T-helper 1 cell treated with Interleukin-12 subunit alpha and Interleukin-12 subunit beta and Interleukin-4 antibody, amounts not matched to agents 30 μg/mL and 1 μg/mL, for 36 hours (primary cell): ENCODE data around the gene ARNT2.

Source experiments
- H3K27ac Mint-ChIP-seq: one replicate; pipeline ENCODE4 v1.8.0; 2021; ENCODE audit warnings: mild to moderate bottlenecking, mixed read lengths
- H3K27me3 Mint-ChIP-seq: one replicate; pipeline ENCODE4 v1.8.0; 2021; ENCODE audit warnings: low read depth, mixed read lengths
- H3K36me3 Mint-ChIP-seq: one replicate; pipeline ENCODE4 v1.8.0; 2021; ENCODE audit warnings: low read depth, mixed read lengths
- H3K4me1 Mint-ChIP-seq: one replicate; pipeline ENCODE4 v1.8.0; 2021; ENCODE audit warnings: low read depth, mixed read lengths
- H3K4me3 Mint-ChIP-seq: one replicate; pipeline ENCODE4 v1.8.0; 2021; ENCODE audit warnings: mild to moderate bottlenecking, moderate library complexity, mixed read lengths
- H3K9me3 Mint-ChIP-seq: one replicate; pipeline ENCODE4 v1.8.0; 2021; ENCODE audit warnings: mixed read lengths

Gene ARNT2

DNA sequence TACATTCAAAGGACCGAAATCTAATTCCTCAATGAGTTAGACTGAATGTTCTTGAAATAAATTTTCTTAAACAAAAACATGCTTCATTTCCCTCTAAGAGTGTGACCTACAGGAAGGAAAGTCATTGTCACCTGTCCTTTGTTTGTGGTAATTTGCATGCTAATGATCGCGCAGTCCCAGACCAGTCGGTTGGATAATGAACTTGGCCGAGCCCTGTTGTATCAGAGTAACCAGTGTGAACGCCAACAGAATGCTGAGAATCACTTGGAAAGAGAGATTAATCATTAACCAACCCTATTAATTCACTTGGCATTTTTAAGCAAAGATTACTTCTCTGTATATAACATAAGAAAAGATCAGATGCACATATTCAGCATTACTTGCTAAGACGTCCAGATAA lies 8.1 kb upstream of the ARNT2 start:
- Mint-ChIP-seq H3K27ac (no peak overlapping the region), H3K27me3 (peaks cover 39% of the 10 kb centered on the region), H3K4me3 (no peak overlapping the region), H3K4me1 (no peaks in the 10 kb centered on the region), H3K36me3 (no peaks in the 10 kb centered on the region), H3K9me3 (no peaks in the 10 kb centered on the region)

DNA sequence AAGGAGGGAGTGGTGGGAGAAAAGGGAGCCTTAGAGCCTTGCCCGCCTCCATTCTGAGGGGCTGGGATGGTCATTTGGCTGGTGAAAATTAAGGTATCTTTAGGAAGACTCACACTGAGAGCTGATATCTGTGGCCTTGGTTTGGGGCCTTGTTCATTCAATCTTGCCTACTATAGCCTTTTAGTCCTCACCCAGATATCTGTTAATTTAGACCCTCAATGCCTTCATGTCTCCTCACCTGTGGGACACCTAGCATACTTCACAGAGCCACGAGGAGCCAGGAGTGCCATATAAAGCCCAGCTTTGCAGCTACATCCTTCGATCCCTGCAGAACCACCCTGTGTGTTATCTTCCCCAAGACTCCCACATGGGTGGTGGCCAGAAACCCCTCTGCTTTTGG lies 4.7 kb upstream of the ARNT2 start:
- Mint-ChIP-seq H3K36me3 (no peaks in the 10 kb centered on the region), H3K9me3 (no peaks in the 10 kb centered on the region), H3K27me3 (peaks cover 60% of the 10 kb centered on the region), H3K4me3 (no peak overlapping the region), H3K27ac (no peak overlapping the region), H3K4me1 (no peaks in the 10 kb centered on the region)

DNA sequence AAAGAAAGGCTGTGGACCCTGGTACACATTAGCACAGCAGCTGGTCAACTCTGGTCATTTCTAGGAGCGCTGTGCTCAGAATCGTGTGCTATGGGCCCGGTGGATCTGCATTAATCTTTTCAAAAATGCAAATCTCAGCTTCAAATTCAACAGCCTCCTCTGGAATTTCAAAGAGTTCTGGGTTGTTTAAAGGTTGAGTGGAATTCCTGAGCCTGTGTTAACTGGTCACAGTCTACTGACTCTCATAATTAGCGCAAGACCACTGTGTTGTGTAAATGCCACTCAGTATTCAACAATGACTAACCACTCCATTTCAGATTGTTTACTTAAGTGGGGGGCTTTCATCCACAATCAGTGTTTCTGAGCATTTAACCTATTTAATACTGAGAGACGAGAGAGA lies 2.7 kb upstream of the ARNT2 start:
- Mint-ChIP-seq H3K27ac (no peak overlapping the region), H3K27me3 (peaks cover 71% of the 10 kb centered on the region), H3K4me1 (peaks cover 3% of the 10 kb centered on the region), H3K4me3 (no peak overlapping the region), H3K9me3 (no peaks in the 10 kb centered on the region), H3K36me3 (no peaks in the 10 kb centered on the region)

DNA sequence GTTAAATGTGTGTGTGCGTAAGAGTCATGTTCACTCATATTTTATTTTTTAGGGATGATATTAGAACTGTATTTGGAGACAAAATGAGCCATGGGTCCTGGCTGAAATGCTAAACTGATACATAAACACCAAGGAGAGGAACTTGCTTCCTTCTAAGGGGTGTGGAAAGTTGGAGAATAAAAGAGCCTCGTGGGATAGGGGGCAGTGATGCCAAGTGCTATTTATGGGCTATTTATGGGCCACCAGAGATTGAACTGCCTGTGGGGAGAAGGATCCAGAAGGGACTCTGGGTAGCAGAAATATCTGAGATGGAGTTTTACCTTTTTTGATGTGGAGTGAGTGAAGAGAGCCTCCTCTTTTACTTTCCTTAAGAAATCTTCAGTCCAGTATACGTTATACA lies 1.8 kb upstream of the ARNT2 start:
- Mint-ChIP-seq H3K4me3 (no peak overlapping the region), H3K27me3 (peaks cover 70% of the 10 kb centered on the region), H3K9me3 (no peaks in the 10 kb centered on the region), H3K27ac (no peak overlapping the region), H3K36me3 (no peaks in the 10 kb centered on the region), H3K4me1 (peaks cover 3% of the 10 kb centered on the region)

- no peak overlapping the region for H3K27ac Mint-ChIP-seq
- H3K27me3 Mint-ChIP-seq, result peaks cover 63% of the 10 kb centered on the region
- no peaks in the 10 kb centered on the region for H3K36me3 Mint-ChIP-seq
- no peak overlapping the region for H3K4me3 Mint-ChIP-seq
- H3K9me3 Mint-ChIP-seq, result no peaks in the 10 kb centered on the region
- peaks cover 3% of the 10 kb centered on the region for H3K4me1 Mint-ChIP-seq
Observed at GRCh38 chr15:80403712-80404056, 498 bp upstream of the ARNT2 start.

- Mint-ChIP-seq H3K27me3 (peaks cover 68% of the 10 kb centered on the region), H3K4me1 (peaks cover 3% of the 10 kb centered on the region), H3K27ac (no peak overlapping the region), H3K4me3 (no peak overlapping the region), H3K36me3 (no peaks in the 10 kb centered on the region), H3K9me3 (no peaks in the 10 kb centered on the region)
Observed at GRCh38 chr15:80404761-80405553, 775 bp downstream of the ARNT2 start.

GRCh38 chr15:80405554-80405850 lies 1.3 kb downstream of the ARNT2 start:
- Mint-ChIP-seq H3K27me3 (peaks cover 64% of the 10 kb centered on the region), H3K9me3 (no peaks in the 10 kb centered on the region), H3K27ac (no peak overlapping the region), H3K36me3 (no peaks in the 10 kb centered on the region), H3K4me1 (peaks cover 3% of the 10 kb centered on the region), H3K4me3 (no peak overlapping the region)

DNA sequence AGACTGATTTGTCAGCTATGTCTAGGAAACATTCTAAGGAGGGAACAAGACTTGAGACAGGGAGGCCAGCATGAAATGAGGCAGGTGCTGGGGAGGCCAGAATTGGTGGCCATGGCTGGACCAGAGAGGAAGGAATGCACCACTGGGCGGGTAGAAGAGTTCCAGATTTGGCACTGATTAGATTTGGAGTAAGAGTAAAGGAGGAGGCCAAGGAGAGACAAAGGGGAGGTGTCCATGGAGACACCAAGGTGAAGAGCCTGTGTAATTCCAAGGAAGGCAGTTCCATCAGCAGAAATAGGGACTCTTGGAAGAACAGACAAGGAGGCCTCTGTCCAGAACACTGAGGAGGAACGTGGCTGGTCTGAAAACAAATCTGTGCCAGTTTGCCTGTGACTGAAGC lies 1.8 kb downstream of the ARNT2 start:
- H3K4me3 Mint-ChIP-seq, result no peak overlapping the region
- H3K27me3 Mint-ChIP-seq, result peaks cover 69% of the 10 kb centered on the region
- no peaks in the 10 kb centered on the region for H3K36me3 Mint-ChIP-seq
- peaks cover 3% of the 10 kb centered on the region for H3K4me1 Mint-ChIP-seq
- no peaks in the 10 kb centered on the region for H3K9me3 Mint-ChIP-seq
- H3K27ac Mint-ChIP-seq, result no peak overlapping the region

- H3K27ac Mint-ChIP-seq, result no peak overlapping the region
- no peaks in the 10 kb centered on the region for H3K4me1 Mint-ChIP-seq
Observed at GRCh38 chr15:80411788-80412288, 7.7 kb downstream of the ARNT2 start.

GRCh38 chr15:80414546-80415357 lies 10.6 kb downstream of the ARNT2 start:
- Mint-ChIP-seq H3K27me3 (peaks cover 29% of the 10 kb centered on the region), H3K36me3 (no peaks in the 10 kb centered on the region), H3K27ac (no peak overlapping the region), H3K9me3 (no peaks in the 10 kb centered on the region), H3K4me1 (no peaks in the 10 kb centered on the region), H3K4me3 (no peak overlapping the region)

More at GRCh38 chr15:80411788-80412288, 7.7 kb downstream of the ARNT2 start:
- H3K9me3 Mint-ChIP-seq, result no peaks in the 10 kb centered on the region
- H3K27me3 Mint-ChIP-seq, result peaks cover 37% of the 10 kb centered on the region
- H3K36me3 Mint-ChIP-seq, result no peaks in the 10 kb centered on the region
- no peak overlapping the region for H3K4me3 Mint-ChIP-seq

GRCh38 chr15:80415358-80415670 lies 11.1 kb downstream of the ARNT2 start:
- Mint-ChIP-seq H3K9me3 (no peaks in the 10 kb centered on the region), H3K36me3 (no peaks in the 10 kb centered on the region), H3K27me3 (peaks cover 30% of the 10 kb centered on the region), H3K4me3 (no peak overlapping the region), H3K27ac (no peak overlapping the region), H3K4me1 (no peaks in the 10 kb centered on the region)

DNA sequence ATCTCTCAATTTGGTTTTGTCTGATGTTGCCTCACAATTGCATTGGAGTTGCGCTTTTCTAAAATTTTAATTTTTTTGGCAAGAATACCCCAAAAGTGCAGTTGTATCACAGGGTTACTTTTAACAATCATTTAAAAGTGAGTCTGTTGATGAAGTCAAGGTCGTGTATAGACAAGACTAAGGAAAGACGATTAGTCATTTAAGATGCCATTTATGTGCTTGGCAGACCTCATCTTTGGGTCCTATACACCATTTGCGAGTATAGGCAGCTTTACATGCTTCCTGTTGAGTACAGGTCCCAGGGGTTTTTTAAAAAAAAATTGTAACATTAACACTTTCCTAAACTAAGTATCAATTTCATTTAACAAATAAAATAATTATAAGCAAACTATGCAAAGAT lies 12.5 kb downstream of the ARNT2 start:
- H3K27ac Mint-ChIP-seq, result no peak overlapping the region
- peaks cover 24% of the 10 kb centered on the region for H3K27me3 Mint-ChIP-seq
- no peak overlapping the region for H3K4me3 Mint-ChIP-seq
- no peaks in the 10 kb centered on the region for H3K4me1 Mint-ChIP-seq
- no peaks in the 10 kb centered on the region for H3K9me3 Mint-ChIP-seq
- H3K36me3 Mint-ChIP-seq, result no peaks in the 10 kb centered on the region

- Mint-ChIP-seq H3K27ac (no peak overlapping the region), H3K9me3 (no peaks in the 10 kb centered on the region)
Observed at GRCh38 chr15:80418892-80419537, 14.8 kb downstream of the ARNT2 start.

DNA sequence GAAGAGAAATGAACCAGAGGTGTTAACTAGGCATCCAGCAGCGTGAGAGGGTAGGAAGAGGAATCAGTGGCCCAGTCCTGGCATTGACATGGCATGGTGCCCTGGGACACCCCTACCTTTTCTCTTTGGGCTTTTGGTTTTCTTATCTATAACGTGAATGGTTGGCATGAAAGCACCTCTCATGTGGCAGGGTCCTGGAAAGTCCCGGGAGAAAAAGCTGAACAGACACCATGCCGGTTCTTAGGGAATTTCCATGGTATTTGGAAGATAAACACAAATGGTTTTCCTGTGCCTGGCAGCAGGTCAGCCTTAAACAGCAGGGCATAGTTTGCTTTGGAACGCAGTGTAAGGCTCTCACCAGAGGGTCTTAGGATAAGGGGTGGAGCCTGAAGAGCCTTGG lies 15.4 kb downstream of the ARNT2 start:
- peaks cover 25% of the 10 kb centered on the region for H3K27me3 Mint-ChIP-seq
- H3K4me3 Mint-ChIP-seq, result no peak overlapping the region
- no peaks in the 10 kb centered on the region for H3K36me3 Mint-ChIP-seq
- H3K9me3 Mint-ChIP-seq, result no peaks in the 10 kb centered on the region
- H3K4me1 Mint-ChIP-seq, result no peaks in the 10 kb centered on the region
- H3K27ac Mint-ChIP-seq, result no peak overlapping the region

More at GRCh38 chr15:80418892-80419537, 14.8 kb downstream of the ARNT2 start:
- Mint-ChIP-seq H3K4me1 (no peaks in the 10 kb centered on the region), H3K4me3 (no peak overlapping the region), H3K36me3 (no peaks in the 10 kb centered on the region), H3K27me3 (peaks cover 25% of the 10 kb centered on the region)

GRCh38 chr15:80420658-80421057 lies 16.5 kb downstream of the ARNT2 start:
- Mint-ChIP-seq H3K4me1 (no peaks in the 10 kb centered on the region), H3K9me3 (no peaks in the 10 kb centered on the region), H3K27ac (no peak overlapping the region), H3K27me3 (peaks cover 25% of the 10 kb centered on the region), H3K36me3 (no peaks in the 10 kb centered on the region), H3K4me3 (no peak overlapping the region)
